Measurements from ENCODE around the gene NUPR1. TPM values are rescaled to one million over a fixed set of nuclear protein-coding genes. Genes with fewer than 3 reads are reported as not detected.

The NUPR1 gene
- total and polyA plus RNA-seq, 2 of the 13 experiments (the other 11 are each of a cell fraction or from before 2014, with no cell fraction given), result 18.0 to 25.6 TPM

DNA sequence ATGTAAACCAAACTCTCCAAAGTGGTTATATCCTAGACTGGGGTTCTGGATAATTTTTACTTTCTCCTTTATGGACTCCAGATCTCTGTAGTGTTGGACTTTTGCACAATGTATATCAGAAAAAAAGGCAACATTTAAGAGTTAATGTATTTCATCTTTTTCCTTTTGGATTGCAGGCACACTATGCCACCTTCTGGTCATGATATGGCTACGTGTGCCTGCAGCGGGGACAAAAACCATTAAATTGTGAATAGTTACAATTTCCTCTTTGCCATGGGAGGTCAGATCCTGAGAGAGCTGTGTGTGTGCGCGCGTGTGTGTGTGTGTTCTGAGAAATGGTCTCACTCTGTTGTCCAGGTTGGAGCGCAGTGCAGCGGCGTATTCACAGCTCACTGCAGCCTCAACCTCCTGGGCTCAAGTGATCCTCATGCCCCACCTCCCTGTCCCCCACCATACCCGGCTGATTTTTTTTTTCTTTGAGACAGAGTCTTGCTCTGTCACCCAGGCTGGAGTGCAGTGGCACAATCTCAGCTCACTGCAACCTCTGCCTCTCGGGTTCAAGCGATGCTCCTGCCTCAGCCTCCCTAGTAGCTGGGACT, 10.6 kb upstream of the NUPR1 start (continued):
- TF ChIP-seq ZKSCAN8 (CRISPR knock-in tag; IDR thresholded peaks at IDR 0.05; ENCODE audit: borderline replicate concordance) (no peak), ZNF674 (CRISPR knock-in tag; IDR thresholded peaks at IDR 0.05; ENCODE audit: low read depth) (no peak), ZBTB14 (CRISPR knock-in tag; IDR thresholded peaks at IDR 0.05) (no peak), LCORL (IDR thresholded peaks at IDR 0.05) (no peak), LCORL (CRISPR knock-in tag; IDR thresholded peaks at IDR 0.05) (peak; percentile 49; the same call in 1 of the 2 replicates), ATRX (CRISPR knock-in tag; IDR thresholded peaks at IDR 0.05; ENCODE audit: borderline replicate concordance) (no peak), PPARG (CRISPR knock-in tag; conservative IDR thresholded peaks at IDR 0.05) (0 out of 2 replicates have a peak, but pooled peaks have one; percentile 41), U2AF2 (IDR thresholded peaks at IDR 0.05; ENCODE audit: low read depth, low read length) (no peak), SMARCC2 (IDR thresholded peaks at IDR 0.05) (no peak), NR2F6 (IDR thresholded peaks at IDR 0.05) (0 out of 2 replicates have a peak, but pooled peaks have one; percentile 20), NR2F6 (CRISPR knock-in tag; IDR thresholded peaks at IDR 0.05) (no peak), DNMT1 (CRISPR knock-in tag; IDR thresholded peaks at IDR 0.05) (0 out of 2 replicates have a peak, but pooled peaks have one; percentile 67), ZNF264 (CRISPR knock-in tag; IDR thresholded peaks at IDR 0.05) (no peak), ZNF276 (CRISPR knock-in tag; IDR thresholded peaks at IDR 0.05; ENCODE audit: low read depth) (no peak), KAT8 (CRISPR knock-in tag; IDR thresholded peaks at IDR 0.05) (0 out of 2 replicates have a peak, but pooled peaks have one; percentile 32), CEBPG (CRISPR knock-in tag; IDR thresholded peaks at IDR 0.05) (0 out of 2 replicates have a peak, but pooled peaks have one; percentile 22), SMC3 (IDR thresholded peaks at IDR 0.05; ENCODE audit: low read length) (peak; percentile 93), TFE3 (CRISPR knock-in tag; IDR thresholded peaks at IDR 0.05) (no peak)
- TF ChIP-seq, protein P1, sequence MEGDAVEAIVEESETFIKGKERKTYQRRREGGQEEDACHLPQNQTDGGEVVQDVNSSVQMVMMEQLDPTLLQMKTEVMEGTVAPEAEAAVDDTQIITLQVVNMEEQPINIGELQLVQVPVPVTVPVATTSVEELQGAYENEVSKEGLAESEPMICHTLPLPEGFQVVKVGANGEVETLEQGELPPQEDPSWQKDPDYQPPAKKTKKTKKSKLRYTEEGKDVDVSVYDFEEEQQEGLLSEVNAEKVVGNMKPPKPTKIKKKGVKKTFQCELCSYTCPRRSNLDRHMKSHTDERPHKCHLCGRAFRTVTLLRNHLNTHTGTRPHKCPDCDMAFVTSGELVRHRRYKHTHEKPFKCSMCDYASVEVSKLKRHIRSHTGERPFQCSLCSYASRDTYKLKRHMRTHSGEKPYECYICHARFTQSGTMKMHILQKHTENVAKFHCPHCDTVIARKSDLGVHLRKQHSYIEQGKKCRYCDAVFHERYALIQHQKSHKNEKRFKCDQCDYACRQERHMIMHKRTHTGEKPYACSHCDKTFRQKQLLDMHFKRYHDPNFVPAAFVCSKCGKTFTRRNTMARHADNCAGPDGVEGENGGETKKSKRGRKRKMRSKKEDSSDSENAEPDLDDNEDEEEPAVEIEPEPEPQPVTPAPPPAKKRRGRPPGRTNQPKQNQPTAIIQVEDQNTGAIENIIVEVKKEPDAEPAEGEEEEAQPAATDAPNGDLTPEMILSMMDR (CRISPR knock-in tag; IDR thresholded peaks at IDR 0.05), result peak; percentile 90
- TF ChIP-seq, protein P2, sequence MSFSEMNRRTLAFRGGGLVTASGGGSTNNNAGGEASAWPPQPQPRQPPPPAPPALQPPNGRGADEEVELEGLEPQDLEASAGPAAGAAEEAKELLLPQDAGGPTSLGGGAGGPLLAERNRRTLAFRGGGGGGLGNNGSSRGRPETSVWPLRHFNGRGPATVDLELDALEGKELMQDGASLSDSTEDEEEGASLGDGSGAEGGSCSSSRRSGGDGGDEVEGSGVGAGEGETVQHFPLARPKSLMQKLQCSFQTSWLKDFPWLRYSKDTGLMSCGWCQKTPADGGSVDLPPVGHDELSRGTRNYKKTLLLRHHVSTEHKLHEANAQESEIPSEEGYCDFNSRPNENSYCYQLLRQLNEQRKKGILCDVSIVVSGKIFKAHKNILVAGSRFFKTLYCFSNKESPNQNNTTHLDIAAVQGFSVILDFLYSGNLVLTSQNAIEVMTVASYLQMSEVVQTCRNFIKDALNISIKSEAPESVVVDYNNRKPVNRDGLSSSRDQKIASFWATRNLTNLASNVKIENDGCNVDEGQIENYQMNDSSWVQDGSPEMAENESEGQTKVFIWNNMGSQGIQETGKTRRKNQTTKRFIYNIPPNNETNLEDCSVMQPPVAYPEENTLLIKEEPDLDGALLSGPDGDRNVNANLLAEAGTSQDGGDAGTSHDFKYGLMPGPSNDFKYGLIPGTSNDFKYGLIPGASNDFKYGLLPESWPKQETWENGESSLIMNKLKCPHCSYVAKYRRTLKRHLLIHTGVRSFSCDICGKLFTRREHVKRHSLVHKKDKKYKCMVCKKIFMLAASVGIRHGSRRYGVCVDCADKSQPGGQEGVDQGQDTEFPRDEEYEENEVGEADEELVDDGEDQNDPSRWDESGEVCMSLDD (CRISPR knock-in tag; IDR thresholded peaks at IDR 0.05; ENCODE audit: borderline replicate concordance), result no peak
- TF ChIP-seq, protein P3, sequence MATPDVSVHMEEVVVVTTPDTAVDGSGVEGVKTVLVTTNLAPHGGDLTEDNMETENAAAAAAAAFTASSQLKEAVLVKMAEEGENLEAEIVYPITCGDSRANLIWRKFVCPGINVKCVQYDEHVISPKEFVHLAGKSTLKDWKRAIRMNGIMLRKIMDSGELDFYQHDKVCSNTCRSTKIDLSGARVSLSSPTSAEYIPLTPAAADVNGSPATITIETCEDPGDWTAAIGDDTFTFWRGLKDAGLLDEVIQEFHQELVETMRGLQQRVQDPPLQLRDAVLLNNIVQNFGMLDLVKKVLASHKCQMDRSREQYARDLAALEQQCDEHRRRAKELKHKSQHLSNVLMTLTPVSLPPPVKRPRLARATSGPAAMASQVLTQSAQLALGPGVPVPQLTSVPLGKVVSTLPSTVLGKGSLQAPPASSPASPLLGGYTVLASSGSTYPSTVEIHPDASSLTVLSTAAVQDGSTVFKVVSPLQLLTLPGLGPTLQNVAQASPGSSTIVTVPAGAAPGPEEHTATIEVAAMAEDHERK (CRISPR knock-in tag; IDR thresholded peaks at IDR 0.05; ENCODE audit: low read depth), result no peak
